ENCODE results near the gene DRC3.

DNA sequence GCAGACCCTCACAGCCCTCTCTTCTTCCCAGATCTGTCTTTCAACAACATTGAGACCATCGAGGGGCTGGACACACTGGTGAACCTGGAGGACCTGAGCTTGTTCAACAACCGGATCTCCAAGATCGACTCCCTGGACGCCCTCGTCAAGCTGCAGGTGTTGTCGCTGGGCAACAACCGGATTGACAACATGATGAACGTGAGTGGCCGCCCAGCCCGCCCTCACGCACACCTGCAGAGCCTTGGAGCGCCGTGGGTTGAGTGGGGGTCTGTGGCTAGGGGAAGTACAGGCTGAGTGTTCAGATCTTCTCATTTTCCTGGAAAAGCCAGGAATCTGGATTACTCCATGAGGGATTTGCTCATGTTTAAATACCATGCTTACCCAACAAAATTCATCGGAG, 15.2 kb downstream of the DRC3 start:
- TF ChIP-seq EP300 (IDR thresholded peaks at IDR 0.05) (no peak), POLR2A (IDR thresholded peaks at IDR 0.05; ENCODE audit: low read depth) (no peak)
- TF ChIP-seq, protein P1, sequence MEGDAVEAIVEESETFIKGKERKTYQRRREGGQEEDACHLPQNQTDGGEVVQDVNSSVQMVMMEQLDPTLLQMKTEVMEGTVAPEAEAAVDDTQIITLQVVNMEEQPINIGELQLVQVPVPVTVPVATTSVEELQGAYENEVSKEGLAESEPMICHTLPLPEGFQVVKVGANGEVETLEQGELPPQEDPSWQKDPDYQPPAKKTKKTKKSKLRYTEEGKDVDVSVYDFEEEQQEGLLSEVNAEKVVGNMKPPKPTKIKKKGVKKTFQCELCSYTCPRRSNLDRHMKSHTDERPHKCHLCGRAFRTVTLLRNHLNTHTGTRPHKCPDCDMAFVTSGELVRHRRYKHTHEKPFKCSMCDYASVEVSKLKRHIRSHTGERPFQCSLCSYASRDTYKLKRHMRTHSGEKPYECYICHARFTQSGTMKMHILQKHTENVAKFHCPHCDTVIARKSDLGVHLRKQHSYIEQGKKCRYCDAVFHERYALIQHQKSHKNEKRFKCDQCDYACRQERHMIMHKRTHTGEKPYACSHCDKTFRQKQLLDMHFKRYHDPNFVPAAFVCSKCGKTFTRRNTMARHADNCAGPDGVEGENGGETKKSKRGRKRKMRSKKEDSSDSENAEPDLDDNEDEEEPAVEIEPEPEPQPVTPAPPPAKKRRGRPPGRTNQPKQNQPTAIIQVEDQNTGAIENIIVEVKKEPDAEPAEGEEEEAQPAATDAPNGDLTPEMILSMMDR (IDR thresholded peaks at IDR 0.05): no peak

All from esophagus muscularis mucosa (tissue), 4 donors.